ENCODE data around the gene HK3.

The HK3 gene

GRCh38 chr5:176906796-176907195 lies 7.7 kb upstream of the HK3 start:
- no peak for DNase-seq (ENCODE audit: low spot score)
- TF ChIP-seq, protein P1, sequence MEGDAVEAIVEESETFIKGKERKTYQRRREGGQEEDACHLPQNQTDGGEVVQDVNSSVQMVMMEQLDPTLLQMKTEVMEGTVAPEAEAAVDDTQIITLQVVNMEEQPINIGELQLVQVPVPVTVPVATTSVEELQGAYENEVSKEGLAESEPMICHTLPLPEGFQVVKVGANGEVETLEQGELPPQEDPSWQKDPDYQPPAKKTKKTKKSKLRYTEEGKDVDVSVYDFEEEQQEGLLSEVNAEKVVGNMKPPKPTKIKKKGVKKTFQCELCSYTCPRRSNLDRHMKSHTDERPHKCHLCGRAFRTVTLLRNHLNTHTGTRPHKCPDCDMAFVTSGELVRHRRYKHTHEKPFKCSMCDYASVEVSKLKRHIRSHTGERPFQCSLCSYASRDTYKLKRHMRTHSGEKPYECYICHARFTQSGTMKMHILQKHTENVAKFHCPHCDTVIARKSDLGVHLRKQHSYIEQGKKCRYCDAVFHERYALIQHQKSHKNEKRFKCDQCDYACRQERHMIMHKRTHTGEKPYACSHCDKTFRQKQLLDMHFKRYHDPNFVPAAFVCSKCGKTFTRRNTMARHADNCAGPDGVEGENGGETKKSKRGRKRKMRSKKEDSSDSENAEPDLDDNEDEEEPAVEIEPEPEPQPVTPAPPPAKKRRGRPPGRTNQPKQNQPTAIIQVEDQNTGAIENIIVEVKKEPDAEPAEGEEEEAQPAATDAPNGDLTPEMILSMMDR (IDR thresholded peaks at IDR 0.05; ENCODE audit: extremely low read depth, insufficient read depth, missing control alignments) = no peak
- in situ Hi-C loops (cut with MboI; ENCODE audit: low pct_unique_long_range_greater_than_20kb, low sequenced_read_pairs, unreplicated experiment) = no loop called here

GRCh38 chr5:176906126-176906525 lies 7.0 kb upstream of the HK3 start:
- DNase-seq (ENCODE audit: low spot score) = no peak
- TF ChIP-seq, protein P1 (IDR thresholded peaks at IDR 0.05; ENCODE audit: extremely low read depth, insufficient read depth, missing control alignments) = no peak
- in situ Hi-C loops (cut with MboI; ENCODE audit: low pct_unique_long_range_greater_than_20kb, low sequenced_read_pairs, unreplicated experiment) = no loop called here

DNA sequence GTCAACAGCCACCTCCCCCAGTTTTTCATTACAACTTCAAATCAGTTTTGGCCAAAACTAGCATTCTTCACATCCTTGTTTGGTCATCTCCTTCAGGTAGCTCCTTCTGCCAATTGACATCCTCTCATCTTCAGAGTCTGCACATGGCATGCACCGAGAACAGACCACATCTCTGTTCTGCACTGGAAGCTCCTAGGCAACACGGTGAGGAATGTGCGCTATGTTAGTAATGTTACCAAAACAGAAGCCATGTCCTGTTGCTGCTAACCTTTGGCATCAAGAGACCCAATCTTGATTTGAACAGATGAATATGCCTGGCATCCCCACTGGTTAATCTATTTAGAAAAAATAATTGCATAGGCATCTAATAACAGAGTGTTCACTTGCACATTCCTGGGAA lies 5.1 kb upstream of the HK3 start:
- TF ChIP-seq, protein P1 (IDR thresholded peaks at IDR 0.05; ENCODE audit: extremely low read depth, insufficient read depth, missing control alignments) = no peak

DNA sequence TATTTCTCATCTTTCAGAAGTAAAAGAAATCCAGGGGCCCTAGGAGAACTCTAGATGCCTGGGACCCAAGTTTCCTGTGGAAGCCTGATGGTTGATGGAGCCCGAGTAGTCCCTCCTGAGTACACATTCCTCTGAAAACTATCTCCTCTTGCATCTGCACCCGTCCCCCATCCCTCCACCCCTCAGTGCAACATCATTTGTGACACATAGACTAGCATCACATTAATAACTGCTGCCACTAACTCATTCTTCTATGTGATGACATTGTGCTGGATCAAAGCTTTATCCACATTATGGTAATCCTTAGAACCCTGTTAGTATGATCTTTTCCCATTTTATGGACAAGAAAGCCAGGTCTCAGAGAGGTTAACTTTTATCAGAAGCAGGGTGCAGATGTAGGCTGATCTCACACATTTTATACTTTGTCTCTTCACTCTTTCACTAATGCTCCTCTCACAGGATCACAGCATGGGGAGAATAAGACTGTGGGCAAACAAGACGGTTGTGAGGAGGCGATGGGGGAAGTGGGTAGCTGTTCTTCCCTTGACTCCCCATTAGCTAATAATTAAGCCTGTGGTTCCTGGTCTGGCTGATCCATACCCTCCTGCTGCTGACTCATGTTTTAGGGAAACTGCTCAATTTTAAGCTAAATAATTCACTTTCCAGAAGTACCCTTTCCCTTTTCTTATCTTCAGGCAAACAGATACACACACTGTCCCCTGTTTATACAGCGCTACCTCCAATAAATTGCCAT lies 3.9 kb upstream of the HK3 start:
- in situ Hi-C loops (cut with MboI; ENCODE audit: low pct_unique_long_range_greater_than_20kb, low sequenced_read_pairs, unreplicated experiment) = no loop called here
- DNase-seq (ENCODE audit: low spot score) = no peak
- TF ChIP-seq, protein P1 (IDR thresholded peaks at IDR 0.05; ENCODE audit: extremely low read depth, insufficient read depth, missing control alignments) = no peak

More for the DNA sequence above, 5.1 kb upstream of the HK3 start:
- in situ Hi-C loops (cut with MboI; ENCODE audit: low pct_unique_long_range_greater_than_20kb, low sequenced_read_pairs, unreplicated experiment) = no loop called here
- DNase-seq (ENCODE audit: low spot score) = no peak

- TF ChIP-seq, protein P1 (IDR thresholded peaks at IDR 0.05; ENCODE audit: extremely low read depth, insufficient read depth, missing control alignments) = no peak
- in situ Hi-C loops (cut with MboI; ENCODE audit: low pct_unique_long_range_greater_than_20kb, low sequenced_read_pairs, unreplicated experiment) = no loop called here
- no peak for DNase-seq (ENCODE audit: low spot score)
Observed at GRCh38 chr5:176902102-176902814, 3.1 kb upstream of the HK3 start.

DNA sequence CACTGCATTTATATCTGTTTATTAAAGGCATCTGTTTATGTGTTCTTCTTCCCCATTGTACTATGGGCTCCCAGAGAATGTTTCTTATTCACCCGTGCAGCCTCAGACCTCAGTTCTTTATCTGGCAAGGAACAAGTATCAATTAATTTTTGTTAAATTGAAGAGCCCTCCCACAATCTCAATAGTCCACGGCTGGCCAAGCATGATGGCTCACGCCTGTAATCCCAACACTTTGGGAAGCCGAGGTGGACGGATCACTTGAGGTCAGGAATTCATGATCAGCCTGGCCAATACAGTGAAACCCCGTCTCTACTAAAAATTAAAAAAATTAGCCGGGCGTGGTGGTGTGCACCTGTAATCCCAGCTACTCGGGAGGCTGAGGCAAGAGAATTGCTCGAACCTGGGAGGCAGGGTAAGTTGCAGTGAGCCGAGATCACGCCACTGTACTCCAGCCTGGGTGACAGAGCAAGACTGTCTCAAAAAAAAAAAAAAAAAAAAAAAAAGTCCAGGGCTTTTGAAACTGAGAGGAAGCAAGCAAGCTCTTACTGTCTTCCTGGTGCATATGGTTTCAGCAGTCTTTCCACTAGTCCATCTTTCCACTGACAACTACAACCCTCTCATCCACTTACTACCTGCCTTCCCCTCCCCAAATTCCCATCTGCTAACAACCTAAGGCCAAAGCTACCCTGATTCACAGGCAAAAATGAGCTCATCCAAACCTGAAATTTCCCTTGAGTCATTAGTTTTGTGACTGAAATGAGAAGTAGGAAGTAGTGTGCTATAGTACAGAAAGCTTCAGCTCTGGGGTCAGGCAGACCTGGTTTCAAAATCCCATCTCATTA lies 2.3 kb upstream of the HK3 start:
- TF ChIP-seq, protein P1 (IDR thresholded peaks at IDR 0.05; ENCODE audit: extremely low read depth, insufficient read depth, missing control alignments) = no peak
- DNase-seq (ENCODE audit: low spot score) = no peak
- in situ Hi-C loops (cut with MboI; ENCODE audit: low pct_unique_long_range_greater_than_20kb, low sequenced_read_pairs, unreplicated experiment) = no loop called here

All from GM13977 (cell line).